K562 treated with DMSO at 1 percent for 12 hours (cell line): ENCODE results near the gene GHITM. TPM values are rescaled to one million over a fixed set of nuclear protein-coding genes. Genes with fewer than 3 reads are reported as not detected.

ENCODE experiments used
- total RNA-seq: library from RNA; unstranded; fragments of 300-600 nt; gene quantifications from 2 replicates; pipeline ENCODE4 v1.2.3, GENCODE V29; 2022; ENCODE audit not compliant: insufficient read depth

The GHITM gene
- total RNA-seq, result 301 and 393 TPM in 2 replicates

GRCh38 chr10:84139126-84140035 is at the start of gene GHITM:
TSS of gene GHITM (plus strand) at chr10:84139509. CDS start at chr10:84141501, 1,992 bp downstream.

GRCh38 chr10:84173501-84173929 is 34.2 kb downstream of the GHITM start, which contains the start of gene GPR15LG:
TSS of gene GPR15LG (plus strand) at chr10:84173801. CDS start at chr10:84173852, 51 bp downstream.

GRCh38 chr10:84194424-84195043 is 55.2 kb downstream of the GHITM start, which contains the start of gene CDHR1:
TSS of gene CDHR1 (plus strand) at chr10:84194537. CDS start at chr10:84194761, 224 bp downstream.

Other genes with a start within 250 kb of the GHITM start
- not detected in 2 replicates for gene GPR15LG, start 34.3 kb downstream of the GHITM start, total RNA-seq
- 0.20 and 0.43 TPM in 2 replicates for gene CDHR1, start 55.0 kb downstream of the GHITM start, total RNA-seq
- not detected in 2 replicates for gene LRIT2, start 86.0 kb downstream of the GHITM start, total RNA-seq
- gene LRIT1, start 102.0 kb downstream of the GHITM start, total RNA-seq, result not detected in 2 replicates
- not detected in 2 replicates for gene RGR, start 105.5 kb downstream of the GHITM start, total RNA-seq
- gene CCSER2, start 189.1 kb downstream of the GHITM start, total RNA-seq, result 2.7 and 8.5 TPM in 2 replicates